ENCODE measurements around the gene KIAA1671. TPM values are rescaled to one million over a fixed set of nuclear protein-coding genes. Genes with fewer than 3 reads are reported as not detected.

Gene KIAA1671
- total RNA-seq, 1 experiment from 2014 or later, result 63.1 TPM

DNA sequence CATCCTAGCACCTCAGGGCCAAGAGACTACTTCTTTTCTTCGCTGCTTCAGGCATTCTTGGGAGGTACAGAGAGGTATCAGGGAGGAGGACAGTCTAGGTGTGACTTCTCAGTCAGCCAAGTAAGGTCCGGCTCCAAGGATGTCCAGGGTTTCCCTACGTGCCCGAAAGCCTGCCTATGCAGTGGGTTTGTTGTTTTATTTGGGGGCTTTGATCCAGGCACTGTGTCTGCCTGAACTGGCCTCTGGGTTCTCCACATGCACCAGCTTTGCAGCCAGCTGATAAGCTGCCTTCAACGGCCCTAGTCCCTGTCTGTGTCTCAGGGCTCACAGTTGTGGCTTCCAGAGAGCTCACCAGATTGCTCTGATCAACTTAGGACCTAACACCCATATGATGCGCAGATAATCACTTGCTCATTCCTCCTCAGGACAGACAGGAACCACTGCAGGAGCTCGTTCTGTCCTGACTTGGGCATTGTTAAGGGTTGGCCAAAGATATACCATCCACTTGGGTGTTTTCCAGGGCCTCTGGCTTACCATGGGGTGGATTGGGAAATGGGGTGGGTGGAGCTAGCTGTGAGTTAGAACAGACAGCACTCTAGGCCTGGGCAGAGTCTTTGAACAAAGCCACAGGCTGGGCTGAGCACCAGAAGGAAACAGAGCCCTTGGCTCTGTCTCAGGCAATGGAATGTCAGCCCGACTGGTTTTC is 201.6 kb downstream of the KIAA1671 start:
- CTCF ChIA-PET, result interaction anchor here (0.5 to 1.3 kb wide), 5 partner anchors 9 to 589 kb away, joined by 3 to 7 read pairs (median 5); no protein-coding TSS in a partner anchor
- DNase-seq, result peak; percentile 84
- peaks cover 28% of the 10 kb centered on the region for H3K4me1 Mint-ChIP-seq (ENCODE audit: low read depth, unreplicated experiment)
- TF ChIP-seq CTCF (IDR thresholded peaks at IDR 0.05; ENCODE audit: unreplicated experiment), result no peak
- H3K9me3 Mint-ChIP-seq (ENCODE audit: low read depth, unreplicated experiment), result no peaks in the 10 kb centered on the region
- BruUV-seq (replicated peaks), result no TSS peak
- H3K27me3 Mint-ChIP-seq (ENCODE audit: unreplicated experiment), result no peaks in the 10 kb centered on the region
- intact Hi-C loops (cut with micrococcal nuclease; ENCODE audit: unreplicated experiment), result no loop called here
- peaks cover 6% of the 10 kb centered on the region for H3K36me3 Mint-ChIP-seq (ENCODE audit: insufficient read depth, unreplicated experiment)
- no peak overlapping the region for H3K4me3 Mint-ChIP-seq (ENCODE audit: low read depth, unreplicated experiment)
- H3K27ac Mint-ChIP-seq (ENCODE audit: unreplicated experiment), result no peak overlapping the region

- BruUV-seq (replicated peaks), result no TSS peak
- intact Hi-C loops (cut with micrococcal nuclease; ENCODE audit: unreplicated experiment), result no loop called here
- TF ChIP-seq CTCF (IDR thresholded peaks at IDR 0.05; ENCODE audit: unreplicated experiment), result no peak
- Mint-ChIP-seq H3K27me3 (ENCODE audit: unreplicated experiment) (no peaks in the 10 kb centered on the region), H3K9me3 (ENCODE audit: low read depth, unreplicated experiment) (no peaks in the 10 kb centered on the region), H3K4me3 (ENCODE audit: low read depth, unreplicated experiment) (no peak overlapping the region), H3K4me1 (ENCODE audit: low read depth, unreplicated experiment) (peaks cover 28% of the 10 kb centered on the region), H3K36me3 (ENCODE audit: insufficient read depth, unreplicated experiment) (peaks cover 6% of the 10 kb centered on the region), H3K27ac (ENCODE audit: unreplicated experiment) (peak overlapping the region; percentile 13)
- no peak for DNase-seq
- CTCF ChIA-PET, result interaction anchor here (0.5 to 1.3 kb wide), 5 partner anchors 10 to 590 kb away, joined by 3 to 7 read pairs (median 5); no protein-coding TSS in a partner anchor
Measured at GRCh38 chr22:25154667-25154999, 202.1 kb downstream of the KIAA1671 start.

GRCh38 chr22:25156736-25157135 is 204.2 kb downstream of the KIAA1671 start:
- no TSS peak for BruUV-seq (replicated peaks)
- H3K4me3 Mint-ChIP-seq (ENCODE audit: low read depth, unreplicated experiment), result no peak overlapping the region
- no peak overlapping the region for H3K27ac Mint-ChIP-seq (ENCODE audit: unreplicated experiment)
- no peak for TF ChIP-seq CTCF (IDR thresholded peaks at IDR 0.05; ENCODE audit: unreplicated experiment)
- CTCF ChIA-PET, result no interaction called here
- no peaks in the 10 kb centered on the region for H3K27me3 Mint-ChIP-seq (ENCODE audit: unreplicated experiment)
- intact Hi-C loops (cut with micrococcal nuclease; ENCODE audit: unreplicated experiment), result no loop called here
- H3K9me3 Mint-ChIP-seq (ENCODE audit: low read depth, unreplicated experiment), result no peaks in the 10 kb centered on the region
- peaks cover 37% of the 10 kb centered on the region for H3K4me1 Mint-ChIP-seq (ENCODE audit: low read depth, unreplicated experiment)
- no peak for DNase-seq
- H3K36me3 Mint-ChIP-seq (ENCODE audit: insufficient read depth, unreplicated experiment), result peaks cover 6% of the 10 kb centered on the region

DNA sequence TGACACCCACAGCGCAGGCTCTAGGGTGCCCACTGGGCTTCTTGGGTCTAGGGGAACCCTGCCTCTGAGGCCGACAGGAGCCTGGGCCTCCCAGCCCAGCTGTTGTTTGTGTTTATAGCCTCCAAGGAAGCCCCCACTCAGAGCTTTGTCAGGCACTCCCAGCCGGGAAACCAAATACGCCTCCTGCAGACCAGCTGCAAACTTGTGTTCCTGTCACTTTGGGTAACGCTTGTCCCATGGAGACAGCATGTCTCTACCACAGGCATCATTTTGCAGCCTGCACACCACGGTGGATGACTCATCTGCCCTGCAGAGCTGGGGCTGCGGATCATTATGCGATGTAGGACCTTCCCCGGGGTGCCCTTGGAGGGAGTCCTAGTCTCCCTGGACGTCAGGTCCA is 206.5 kb downstream of the KIAA1671 start:
- Mint-ChIP-seq H3K4me1 (ENCODE audit: low read depth, unreplicated experiment) (peaks cover 33% of the 10 kb centered on the region), H3K4me3 (ENCODE audit: low read depth, unreplicated experiment) (no peak overlapping the region), H3K27ac (ENCODE audit: unreplicated experiment) (no peak overlapping the region), H3K9me3 (ENCODE audit: low read depth, unreplicated experiment) (no peaks in the 10 kb centered on the region), H3K36me3 (ENCODE audit: insufficient read depth, unreplicated experiment) (peaks cover 6% of the 10 kb centered on the region), H3K27me3 (ENCODE audit: unreplicated experiment) (no peaks in the 10 kb centered on the region)
- intact Hi-C loops (cut with micrococcal nuclease; ENCODE audit: unreplicated experiment), result no loop called here
- DNase-seq, result no peak
- BruUV-seq (replicated peaks), result no TSS peak
- CTCF ChIA-PET, result no interaction called here
- no peak for TF ChIP-seq CTCF (IDR thresholded peaks at IDR 0.05; ENCODE audit: unreplicated experiment)
